Measurements from ENCODE around the gene TIAM1.

TIAM1 gene

GRCh38 chr21:31276663-31277062 is 67.4 kb downstream of the TIAM1 start:
- no peaks in the 10 kb centered on the region for H3K9me3 ChIP-seq (ENCODE audit: control insufficient read depth in 1 of 2, low read length in 2 of 2)
- no peak overlapping the region for H3K4me3 ChIP-seq (ENCODE audit: low read depth in 1 of 2, low read length in 2 of 2)
- no peak overlapping the region for H3K27ac ChIP-seq (ENCODE audit: low read depth, low read length)
- H3K9ac ChIP-seq (ENCODE audit: low read depth in 1 of 2, low read length in 2 of 2): no peak overlapping the region
- H3K4me1 ChIP-seq (ENCODE audit: control insufficient read depth in 1 of 2, insufficient read depth in 2 of 2, low read length in 2 of 2): no peaks in the 10 kb centered on the region
- H3K27me3 ChIP-seq (ENCODE audit: control insufficient read depth in 1 of 2, insufficient read depth in 2 of 2, low read length in 2 of 2): no peaks in the 10 kb centered on the region
- no peaks in the 10 kb centered on the region for H3K36me3 ChIP-seq (ENCODE audit: control insufficient read depth in 1 of 2, insufficient read depth in 2 of 2, low read length in 2 of 2)

- H3K27ac ChIP-seq (ENCODE audit: low read depth, low read length): no peak overlapping the region
- no peaks in the 10 kb centered on the region for H3K36me3 ChIP-seq (ENCODE audit: control insufficient read depth in 1 of 2, insufficient read depth in 2 of 2, low read length in 2 of 2)
- no peaks in the 10 kb centered on the region for H3K4me1 ChIP-seq (ENCODE audit: control insufficient read depth in 1 of 2, insufficient read depth in 2 of 2, low read length in 2 of 2)
- no peaks in the 10 kb centered on the region for H3K27me3 ChIP-seq (ENCODE audit: control insufficient read depth in 1 of 2, insufficient read depth in 2 of 2, low read length in 2 of 2)
- H3K9ac ChIP-seq (ENCODE audit: low read depth in 1 of 2, low read length in 2 of 2): no peak overlapping the region
- no peak overlapping the region for H3K4me3 ChIP-seq (ENCODE audit: low read depth in 1 of 2, low read length in 2 of 2)
- no peaks in the 10 kb centered on the region for H3K9me3 ChIP-seq (ENCODE audit: control insufficient read depth in 1 of 2, low read length in 2 of 2)
Measured at GRCh38 chr21:31275901-31276300, 68.2 kb downstream of the TIAM1 start.

GRCh38 chr21:31273278-31273677 is 70.8 kb downstream of the TIAM1 start:
- Histone ChIP-seq H3K27me3 (ENCODE audit: control insufficient read depth in 1 of 2, insufficient read depth in 2 of 2, low read length in 2 of 2) (no peaks in the 10 kb centered on the region), H3K27ac (ENCODE audit: low read depth, low read length) (no peak overlapping the region), H3K4me3 (ENCODE audit: low read depth in 1 of 2, low read length in 2 of 2) (no peak overlapping the region), H3K36me3 (ENCODE audit: control insufficient read depth in 1 of 2, insufficient read depth in 2 of 2, low read length in 2 of 2) (no peaks in the 10 kb centered on the region), H3K4me1 (ENCODE audit: control insufficient read depth in 1 of 2, insufficient read depth in 2 of 2, low read length in 2 of 2) (no peaks in the 10 kb centered on the region), H3K9me3 (ENCODE audit: control insufficient read depth in 1 of 2, low read length in 2 of 2) (no peaks in the 10 kb centered on the region), H3K9ac (ENCODE audit: low read depth in 1 of 2, low read length in 2 of 2) (no peak overlapping the region)

- H3K27me3 ChIP-seq (ENCODE audit: control insufficient read depth in 1 of 2, insufficient read depth in 2 of 2, low read length in 2 of 2): no peaks in the 10 kb centered on the region
- H3K27ac ChIP-seq (ENCODE audit: low read depth, low read length): no peak overlapping the region
- no peaks in the 10 kb centered on the region for H3K9me3 ChIP-seq (ENCODE audit: control insufficient read depth in 1 of 2, low read length in 2 of 2)
- H3K9ac ChIP-seq (ENCODE audit: low read depth in 1 of 2, low read length in 2 of 2): no peak overlapping the region
- no peaks in the 10 kb centered on the region for H3K36me3 ChIP-seq (ENCODE audit: control insufficient read depth in 1 of 2, insufficient read depth in 2 of 2, low read length in 2 of 2)
- no peak overlapping the region for H3K4me3 ChIP-seq (ENCODE audit: low read depth in 1 of 2, low read length in 2 of 2)
- no peaks in the 10 kb centered on the region for H3K4me1 ChIP-seq (ENCODE audit: control insufficient read depth in 1 of 2, insufficient read depth in 2 of 2, low read length in 2 of 2)
Measured at GRCh38 chr21:31268090-31268489, 76.0 kb downstream of the TIAM1 start.

- Histone ChIP-seq H3K27ac (ENCODE audit: low read depth, low read length) (no peak overlapping the region), H3K36me3 (ENCODE audit: control insufficient read depth in 1 of 2, insufficient read depth in 2 of 2, low read length in 2 of 2) (no peaks in the 10 kb centered on the region), H3K9me3 (ENCODE audit: control insufficient read depth in 1 of 2, low read length in 2 of 2) (no peaks in the 10 kb centered on the region), H3K4me1 (ENCODE audit: control insufficient read depth in 1 of 2, insufficient read depth in 2 of 2, low read length in 2 of 2) (no peaks in the 10 kb centered on the region), H3K4me3 (ENCODE audit: low read depth in 1 of 2, low read length in 2 of 2) (no peak overlapping the region), H3K27me3 (ENCODE audit: control insufficient read depth in 1 of 2, insufficient read depth in 2 of 2, low read length in 2 of 2) (no peaks in the 10 kb centered on the region), H3K9ac (ENCODE audit: low read depth in 1 of 2, low read length in 2 of 2) (no peak overlapping the region)
Measured at GRCh38 chr21:31267644-31268043, 76.4 kb downstream of the TIAM1 start.

- Histone ChIP-seq H3K36me3 (ENCODE audit: control insufficient read depth in 1 of 2, insufficient read depth in 2 of 2, low read length in 2 of 2) (no peaks in the 10 kb centered on the region), H3K27me3 (ENCODE audit: control insufficient read depth in 1 of 2, insufficient read depth in 2 of 2, low read length in 2 of 2) (no peaks in the 10 kb centered on the region), H3K9ac (ENCODE audit: low read depth in 1 of 2, low read length in 2 of 2) (no peak overlapping the region), H3K4me3 (ENCODE audit: low read depth in 1 of 2, low read length in 2 of 2) (no peak overlapping the region), H3K27ac (ENCODE audit: low read depth, low read length) (no peak overlapping the region), H3K4me1 (ENCODE audit: control insufficient read depth in 1 of 2, insufficient read depth in 2 of 2, low read length in 2 of 2) (no peaks in the 10 kb centered on the region), H3K9me3 (ENCODE audit: control insufficient read depth in 1 of 2, low read length in 2 of 2) (no peaks in the 10 kb centered on the region)
Measured at GRCh38 chr21:31266241-31266640, 77.8 kb downstream of the TIAM1 start.

- no peak overlapping the region for H3K4me3 ChIP-seq (ENCODE audit: low read depth in 1 of 2, low read length in 2 of 2)
- H3K36me3 ChIP-seq (ENCODE audit: control insufficient read depth in 1 of 2, insufficient read depth in 2 of 2, low read length in 2 of 2): no peaks in the 10 kb centered on the region
- no peak overlapping the region for H3K27ac ChIP-seq (ENCODE audit: low read depth, low read length)
- H3K27me3 ChIP-seq (ENCODE audit: control insufficient read depth in 1 of 2, insufficient read depth in 2 of 2, low read length in 2 of 2): no peaks in the 10 kb centered on the region
- no peak overlapping the region for H3K9ac ChIP-seq (ENCODE audit: low read depth in 1 of 2, low read length in 2 of 2)
- no peaks in the 10 kb centered on the region for H3K4me1 ChIP-seq (ENCODE audit: control insufficient read depth in 1 of 2, insufficient read depth in 2 of 2, low read length in 2 of 2)
- H3K9me3 ChIP-seq (ENCODE audit: control insufficient read depth in 1 of 2, low read length in 2 of 2): no peaks in the 10 kb centered on the region
Measured at GRCh38 chr21:31265366-31266013, 78.6 kb downstream of the TIAM1 start.

- no peaks in the 10 kb centered on the region for H3K36me3 ChIP-seq (ENCODE audit: control insufficient read depth in 1 of 2, insufficient read depth in 2 of 2, low read length in 2 of 2)
Measured at GRCh38 chr21:31264574-31264973, 79.5 kb downstream of the TIAM1 start.

GRCh38 chr21:31262728-31263127 is 81.3 kb downstream of the TIAM1 start:
- no peak overlapping the region for H3K4me3 ChIP-seq (ENCODE audit: low read depth in 1 of 2, low read length in 2 of 2)
- H3K27me3 ChIP-seq (ENCODE audit: control insufficient read depth in 1 of 2, insufficient read depth in 2 of 2, low read length in 2 of 2): no peaks in the 10 kb centered on the region
- no peak overlapping the region for H3K27ac ChIP-seq (ENCODE audit: low read depth, low read length)
- H3K9me3 ChIP-seq (ENCODE audit: control insufficient read depth in 1 of 2, low read length in 2 of 2): no peaks in the 10 kb centered on the region
- no peaks in the 10 kb centered on the region for H3K4me1 ChIP-seq (ENCODE audit: control insufficient read depth in 1 of 2, insufficient read depth in 2 of 2, low read length in 2 of 2)
- no peak overlapping the region for H3K9ac ChIP-seq (ENCODE audit: low read depth in 1 of 2, low read length in 2 of 2)
- no peaks in the 10 kb centered on the region for H3K36me3 ChIP-seq (ENCODE audit: control insufficient read depth in 1 of 2, insufficient read depth in 2 of 2, low read length in 2 of 2)

More at GRCh38 chr21:31264574-31264973, 79.5 kb downstream of the TIAM1 start:
- no peaks in the 10 kb centered on the region for H3K4me1 ChIP-seq (ENCODE audit: control insufficient read depth in 1 of 2, insufficient read depth in 2 of 2, low read length in 2 of 2)
- no peak overlapping the region for H3K4me3 ChIP-seq (ENCODE audit: low read depth in 1 of 2, low read length in 2 of 2)
- no peak overlapping the region for H3K27ac ChIP-seq (ENCODE audit: low read depth, low read length)
- H3K27me3 ChIP-seq (ENCODE audit: control insufficient read depth in 1 of 2, insufficient read depth in 2 of 2, low read length in 2 of 2): no peaks in the 10 kb centered on the region
- no peaks in the 10 kb centered on the region for H3K9me3 ChIP-seq (ENCODE audit: control insufficient read depth in 1 of 2, low read length in 2 of 2)
- H3K9ac ChIP-seq (ENCODE audit: low read depth in 1 of 2, low read length in 2 of 2): no peak overlapping the region

GRCh38 chr21:31261759-31262158 is 82.3 kb downstream of the TIAM1 start:
- Histone ChIP-seq H3K9me3 (ENCODE audit: control insufficient read depth in 1 of 2, low read length in 2 of 2) (no peaks in the 10 kb centered on the region), H3K27me3 (ENCODE audit: control insufficient read depth in 1 of 2, insufficient read depth in 2 of 2, low read length in 2 of 2) (no peaks in the 10 kb centered on the region), H3K4me1 (ENCODE audit: control insufficient read depth in 1 of 2, insufficient read depth in 2 of 2, low read length in 2 of 2) (no peaks in the 10 kb centered on the region), H3K36me3 (ENCODE audit: control insufficient read depth in 1 of 2, insufficient read depth in 2 of 2, low read length in 2 of 2) (no peaks in the 10 kb centered on the region), H3K9ac (ENCODE audit: low read depth in 1 of 2, low read length in 2 of 2) (no peak overlapping the region), H3K27ac (ENCODE audit: low read depth, low read length) (no peak overlapping the region), H3K4me3 (ENCODE audit: low read depth in 1 of 2, low read length in 2 of 2) (no peak overlapping the region)

- no peaks in the 10 kb centered on the region for H3K9me3 ChIP-seq (ENCODE audit: control insufficient read depth in 1 of 2, low read length in 2 of 2)
- H3K36me3 ChIP-seq (ENCODE audit: control insufficient read depth in 1 of 2, insufficient read depth in 2 of 2, low read length in 2 of 2): no peaks in the 10 kb centered on the region
- H3K27me3 ChIP-seq (ENCODE audit: control insufficient read depth in 1 of 2, insufficient read depth in 2 of 2, low read length in 2 of 2): no peaks in the 10 kb centered on the region
- no peak overlapping the region for H3K4me3 ChIP-seq (ENCODE audit: low read depth in 1 of 2, low read length in 2 of 2)
- no peaks in the 10 kb centered on the region for H3K4me1 ChIP-seq (ENCODE audit: control insufficient read depth in 1 of 2, insufficient read depth in 2 of 2, low read length in 2 of 2)
- H3K27ac ChIP-seq (ENCODE audit: low read depth, low read length): no peak overlapping the region
- H3K9ac ChIP-seq (ENCODE audit: low read depth in 1 of 2, low read length in 2 of 2): no peak overlapping the region
Measured at GRCh38 chr21:31260790-31261189, 83.3 kb downstream of the TIAM1 start.

Data from duodenal mucosa (tissue), 2 donors.